PFSK-1 (cell line): Measurements from ENCODE around the gene LSM3.

ENCODE experiments used
- FOXP2 ChIP-seq: optimal IDR thresholded peaks from 2 replicates; pipeline ENCODE3; 2011; ENCODE audit warnings: borderline replicate concordance, control low read depth, inconsistent platforms; ENCODE audit not compliant: insufficient read depth; ENCODE audit errors: extremely low read length, extremely low read depth
- POLR2AphosphoS5 ChIP-seq: IDR thresholded peaks from 2 replicates; pipeline ENCODE4 v1.6.1; 2012; ENCODE audit warnings: low read depth, mild to moderate bottlenecking, control low read depth, low read length, moderate library complexity
- SIN3A ChIP-seq: IDR thresholded peaks from 2 replicates; pipeline ENCODE4 v1.6.1; 2012; ENCODE audit warnings: mild to moderate bottlenecking, low read length, moderate library complexity, borderline replicate concordance; ENCODE audit not compliant: insufficient read depth
- TAF1 ChIP-seq: IDR thresholded peaks from 2 replicates; pipeline ENCODE4 v1.6.1; 2012; ENCODE audit warnings: low read length, control low read depth, borderline replicate concordance; ENCODE audit not compliant: insufficient read depth
- TF ChIP-seq, protein P1 (sequence below), 2 experiments: IDR thresholded peaks; 2 replicates each; pipeline versions ENCODE4 v1.6.1 to v1.8.0; 2011 to 2012; ENCODE audit warnings: low read depth in 2 of 2, low read length in 2 of 2, control low read depth in 1 of 2, inconsistent platforms in 1 of 2, mild to moderate bottlenecking in 1 of 2, moderate library complexity in 1 of 2; ENCODE audit not compliant: insufficient read depth in 1 of 2

The LSM3 gene

DNA sequence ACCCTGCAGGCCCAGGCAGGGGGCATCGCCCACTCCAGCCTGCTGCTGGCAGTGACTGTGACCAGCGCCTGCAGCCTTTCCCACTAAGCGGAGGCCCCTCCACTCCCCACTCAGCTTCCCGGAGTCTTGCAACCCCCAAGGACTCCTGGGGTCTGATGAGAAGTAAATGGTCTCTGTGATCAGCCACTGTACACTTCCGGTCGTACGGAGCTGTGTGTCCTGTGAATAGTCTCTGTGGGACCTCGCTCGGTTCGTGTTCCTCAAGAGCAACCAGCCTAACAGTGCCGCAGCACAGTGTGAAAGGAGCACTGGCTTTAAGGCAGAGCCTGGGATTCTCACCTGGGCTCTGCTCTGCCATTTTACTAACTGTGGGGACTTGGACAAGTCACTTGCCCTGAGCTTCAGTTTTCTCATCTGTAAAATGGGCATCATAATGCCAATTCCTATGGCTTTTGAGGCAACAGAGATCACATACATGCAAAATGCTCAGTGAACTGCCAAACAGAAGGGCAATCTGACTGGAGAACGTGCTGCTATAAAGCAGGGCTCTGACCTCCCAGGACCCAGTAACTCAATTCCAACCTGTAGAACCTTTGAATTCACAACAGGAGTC, 27.0 kb upstream of the LSM3 start:
- TF ChIP-seq SIN3A (no peak), FOXP2 (no peak), TAF1 (no peak)
- TF ChIP-seq, protein P1, sequence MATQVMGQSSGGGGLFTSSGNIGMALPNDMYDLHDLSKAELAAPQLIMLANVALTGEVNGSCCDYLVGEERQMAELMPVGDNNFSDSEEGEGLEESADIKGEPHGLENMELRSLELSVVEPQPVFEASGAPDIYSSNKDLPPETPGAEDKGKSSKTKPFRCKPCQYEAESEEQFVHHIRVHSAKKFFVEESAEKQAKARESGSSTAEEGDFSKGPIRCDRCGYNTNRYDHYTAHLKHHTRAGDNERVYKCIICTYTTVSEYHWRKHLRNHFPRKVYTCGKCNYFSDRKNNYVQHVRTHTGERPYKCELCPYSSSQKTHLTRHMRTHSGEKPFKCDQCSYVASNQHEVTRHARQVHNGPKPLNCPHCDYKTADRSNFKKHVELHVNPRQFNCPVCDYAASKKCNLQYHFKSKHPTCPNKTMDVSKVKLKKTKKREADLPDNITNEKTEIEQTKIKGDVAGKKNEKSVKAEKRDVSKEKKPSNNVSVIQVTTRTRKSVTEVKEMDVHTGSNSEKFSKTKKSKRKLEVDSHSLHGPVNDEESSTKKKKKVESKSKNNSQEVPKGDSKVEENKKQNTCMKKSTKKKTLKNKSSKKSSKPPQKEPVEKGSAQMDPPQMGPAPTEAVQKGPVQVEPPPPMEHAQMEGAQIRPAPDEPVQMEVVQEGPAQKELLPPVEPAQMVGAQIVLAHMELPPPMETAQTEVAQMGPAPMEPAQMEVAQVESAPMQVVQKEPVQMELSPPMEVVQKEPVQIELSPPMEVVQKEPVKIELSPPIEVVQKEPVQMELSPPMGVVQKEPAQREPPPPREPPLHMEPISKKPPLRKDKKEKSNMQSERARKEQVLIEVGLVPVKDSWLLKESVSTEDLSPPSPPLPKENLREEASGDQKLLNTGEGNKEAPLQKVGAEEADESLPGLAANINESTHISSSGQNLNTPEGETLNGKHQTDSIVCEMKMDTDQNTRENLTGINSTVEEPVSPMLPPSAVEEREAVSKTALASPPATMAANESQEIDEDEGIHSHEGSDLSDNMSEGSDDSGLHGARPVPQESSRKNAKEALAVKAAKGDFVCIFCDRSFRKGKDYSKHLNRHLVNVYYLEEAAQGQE (IDR thresholded peaks at IDR 0.05; ENCODE audit: insufficient read depth in 1 of 2, low read depth in 2 of 2, low read length in 2 of 2) = no peak

DNA sequence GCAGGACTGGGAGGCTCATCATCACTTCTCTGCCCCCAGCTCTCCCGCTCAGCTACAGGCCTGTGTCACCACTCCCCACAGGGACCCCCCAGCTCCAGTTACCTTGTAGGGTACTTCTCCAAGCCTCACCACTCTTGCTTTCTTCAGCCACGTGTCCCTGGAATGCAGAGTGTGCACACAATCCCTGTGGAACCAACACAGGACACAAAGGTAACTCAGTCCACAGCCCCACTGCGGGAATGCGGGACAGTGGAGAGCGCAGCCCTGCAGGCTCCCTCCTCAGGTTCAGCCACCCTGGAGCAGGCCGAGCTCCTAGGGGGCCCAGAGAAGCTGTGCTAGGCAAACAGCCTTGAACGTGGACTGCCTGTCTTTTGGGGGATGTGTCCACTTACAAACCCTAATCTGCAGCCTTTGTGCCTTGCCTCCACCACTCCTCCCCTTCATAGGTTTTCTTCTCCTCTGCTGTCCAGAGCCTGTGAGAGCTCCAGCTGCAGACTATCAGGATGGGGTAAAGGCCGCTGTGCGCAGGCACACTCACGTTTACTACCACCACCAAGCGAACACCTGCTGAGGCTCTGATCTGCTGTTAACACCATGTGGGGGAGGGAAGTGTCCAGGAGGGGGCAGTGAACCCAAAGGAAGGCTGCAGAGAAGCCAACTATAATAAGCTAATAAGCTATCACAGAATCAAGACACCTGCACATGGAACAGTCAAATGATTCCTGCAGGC, 26.2 kb upstream of the LSM3 start:
- TF ChIP-seq, protein P1 (IDR thresholded peaks at IDR 0.05; ENCODE audit: insufficient read depth in 1 of 2, low read depth in 2 of 2, low read length in 2 of 2) = no peak
- no peak for TF ChIP-seq SIN3A
- TF ChIP-seq POLR2AphosphoS5 = no peak
- no peak for TF ChIP-seq TAF1
- no peak for TF ChIP-seq FOXP2

DNA sequence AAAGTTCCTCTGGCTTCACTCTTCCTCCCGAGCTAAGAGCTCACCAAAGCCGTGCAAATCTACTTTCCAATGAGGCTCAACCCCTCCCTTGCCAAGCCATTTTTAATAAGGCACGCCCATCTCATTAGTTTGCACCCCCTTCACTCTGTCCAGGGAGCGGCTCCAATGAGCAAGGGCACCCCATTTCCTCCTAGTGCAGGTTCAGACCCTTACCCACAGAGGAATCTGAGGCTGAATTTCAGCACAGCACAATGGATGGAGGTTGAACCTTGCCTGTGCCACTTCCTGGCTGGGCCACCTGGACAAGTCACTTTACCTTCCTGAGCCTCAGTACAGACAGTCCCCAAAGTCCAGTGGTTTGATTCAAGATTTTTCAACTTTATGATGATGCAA, 25.7 kb upstream of the LSM3 start:
- TF ChIP-seq SIN3A (no peak), TAF1 (no peak), FOXP2 (no peak), POLR2AphosphoS5 (no peak)
- TF ChIP-seq, protein P1 (IDR thresholded peaks at IDR 0.05; ENCODE audit: insufficient read depth in 1 of 2, low read depth in 2 of 2, low read length in 2 of 2) = no peak

DNA sequence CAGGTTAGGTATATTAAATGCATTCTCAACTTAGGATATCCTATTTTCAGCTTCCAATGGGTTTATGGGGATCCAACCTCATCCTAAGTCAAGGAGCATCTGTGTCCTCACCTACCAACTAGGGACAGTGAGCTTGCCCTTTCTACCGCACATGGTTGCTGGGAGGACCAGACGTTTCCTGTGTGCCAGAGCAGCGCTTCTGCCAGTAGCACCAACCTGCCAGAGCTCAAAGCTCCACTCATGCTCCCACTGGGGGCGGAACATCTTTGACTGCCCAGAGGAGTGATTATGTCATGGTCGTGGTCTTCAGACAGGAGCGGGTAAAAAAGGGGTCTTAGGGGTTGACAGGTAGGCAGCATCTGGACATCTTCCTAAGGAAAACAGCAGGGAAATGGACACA, 25.0 kb upstream of the LSM3 start:
- no peak for TF ChIP-seq TAF1
- TF ChIP-seq, protein P1 (IDR thresholded peaks at IDR 0.05; ENCODE audit: insufficient read depth in 1 of 2, low read depth in 2 of 2, low read length in 2 of 2) = no peak
- TF ChIP-seq SIN3A = no peak
- TF ChIP-seq FOXP2 = no peak
- TF ChIP-seq POLR2AphosphoS5 = no peak
